Stimulated activated CD8-positive, alpha-beta memory T cell treated with anti-CD3 and anti-CD28 coated beads, Interleukin-4, amount 100 ng/mL, for 1 hour (primary cell): ENCODE results near the gene AEBP1.

Experiments
- DNase-seq, 2 donors: peaks; one replicate each; pipeline ENCODE4 v3.0.0-alpha.2; 2020; ENCODE audit warnings: low read depth in 2 of 2, low spot score in 1 of 2

The AEBP1 gene

DNA sequence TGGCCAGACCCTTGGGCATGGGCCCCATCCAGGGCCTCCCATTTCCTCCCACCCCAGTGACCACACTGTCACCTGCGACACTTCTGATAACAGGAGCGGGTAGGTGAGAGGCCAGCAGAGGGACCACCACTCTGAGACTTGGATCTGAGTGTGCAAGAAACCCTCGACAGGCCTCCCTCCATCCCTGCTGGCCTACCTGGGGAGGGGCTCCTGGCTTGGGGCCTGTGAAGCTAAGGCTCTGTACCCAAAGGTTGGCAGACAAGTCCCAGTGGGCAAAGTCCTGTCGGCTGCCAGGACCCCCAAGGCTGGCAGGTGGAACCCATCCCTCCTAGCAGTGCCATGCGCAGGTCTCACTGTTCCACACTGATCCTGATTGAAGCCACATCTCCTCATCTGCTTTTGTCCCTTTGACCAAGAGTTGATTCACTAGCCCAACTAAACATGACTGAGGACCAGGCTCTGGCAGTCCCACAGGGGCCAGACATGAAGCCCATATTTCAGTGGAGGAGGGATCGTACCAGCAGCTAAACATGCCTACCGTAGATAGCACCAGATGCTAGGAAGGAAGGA, 37.6 kb upstream of the AEBP1 start:
- no peak for DNase-seq

GRCh38 chr7:44067064-44067951, 36.8 kb upstream of the AEBP1 start:
- DNase-seq = no peak

DNA sequence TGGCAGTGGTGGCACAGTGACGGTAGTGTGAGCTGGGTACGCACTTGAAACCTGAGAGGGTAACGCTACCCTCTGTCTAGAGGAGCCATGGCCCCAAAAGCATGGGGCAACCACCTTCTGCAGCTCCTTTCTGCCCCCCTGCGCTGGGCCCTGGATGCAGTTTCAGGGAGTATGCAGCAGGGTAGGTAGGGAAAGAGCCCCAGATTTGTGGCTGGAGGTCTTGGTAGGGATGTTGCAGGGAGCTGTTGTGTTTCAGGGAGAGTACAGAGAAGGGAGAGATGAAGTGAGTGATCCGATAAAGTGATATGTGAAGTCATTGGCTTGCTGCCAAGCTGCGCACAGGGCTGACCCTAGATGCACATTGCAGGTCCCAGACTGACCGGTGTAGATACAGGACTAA, 36.1 kb upstream of the AEBP1 start:
- DNase-seq = no peak

- no peak for DNase-seq
These were observed 32.3 kb upstream of the AEBP1 start for GRCh38 chr7:44071726-44072363.

- no peak for DNase-seq
These were observed 31.5 kb upstream of the AEBP1 start for GRCh38 chr7:44072364-44073231.

GRCh38 chr7:44073664-44074348, 30.3 kb upstream of the AEBP1 start:
- peak; percentile 24 to 41 for DNase-seq

DNA sequence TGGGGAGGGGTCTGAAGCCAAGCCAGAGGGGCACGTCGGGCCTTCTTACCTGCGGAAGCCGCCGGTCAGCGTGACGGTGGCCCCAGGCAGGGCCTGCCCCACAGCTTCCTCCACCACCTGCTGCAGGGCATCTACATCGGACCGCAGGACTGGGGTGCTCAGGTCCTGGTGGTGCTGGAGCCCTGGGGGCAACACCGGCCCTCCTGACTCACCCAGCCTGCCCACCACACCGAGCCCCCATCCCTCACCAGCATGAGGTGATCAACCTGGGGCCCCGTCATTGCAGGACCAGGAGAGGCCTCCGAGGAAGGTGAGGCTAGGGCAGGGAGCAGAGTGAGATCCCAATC, 29.8 kb upstream of the AEBP1 start:
- DNase-seq = no peak

GRCh38 chr7:44075296-44076075, 28.7 kb upstream of the AEBP1 start:
- no peak for DNase-seq

- DNase-seq = no peak
These were observed 27.8 kb upstream of the AEBP1 start for GRCh38 chr7:44076101-44076895.

GRCh38 chr7:44077061-44077460, 27.1 kb upstream of the AEBP1 start:
- DNase-seq = no peak

DNA sequence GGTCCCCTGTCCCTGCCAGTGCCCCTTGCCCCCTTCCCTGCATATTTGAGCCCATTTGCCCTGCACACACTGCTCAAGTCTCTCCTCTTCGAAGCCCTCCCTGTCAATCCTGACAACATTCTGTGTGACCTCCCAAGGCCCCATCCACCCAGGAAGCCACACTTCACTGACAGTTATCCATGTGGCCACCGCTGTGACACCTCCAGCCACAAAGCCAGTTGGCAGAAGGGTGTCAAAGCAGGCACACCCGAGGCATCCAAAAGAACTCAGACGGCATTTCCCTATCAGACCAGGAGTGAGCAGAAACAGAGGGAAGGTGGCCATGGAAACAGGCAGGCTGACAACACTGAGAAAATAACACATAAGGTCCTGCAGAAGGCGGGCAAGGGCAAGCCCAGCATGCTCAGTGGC, 26.5 kb upstream of the AEBP1 start:
- no peak for DNase-seq

DNA sequence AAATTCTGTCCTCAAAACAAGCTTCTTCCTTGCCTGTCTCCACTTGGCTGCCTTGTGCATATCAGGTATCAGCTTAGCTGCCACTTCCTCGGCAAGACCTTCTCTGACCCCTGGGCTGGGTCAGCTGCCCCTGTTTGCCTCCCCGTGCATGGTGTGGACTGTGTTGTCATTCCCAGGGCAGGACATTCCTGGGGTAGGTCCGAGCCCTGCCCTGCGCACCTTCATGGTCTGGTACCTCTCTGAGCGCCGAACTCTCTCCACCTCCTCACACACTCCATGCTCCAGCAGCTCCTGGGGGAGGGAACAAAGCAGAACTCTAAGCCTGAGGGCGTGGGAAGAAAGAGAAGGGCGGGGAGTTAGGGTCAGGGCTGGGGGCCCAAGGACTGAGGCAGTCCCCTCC, 25.6 kb upstream of the AEBP1 start:
- no peak for DNase-seq

DNA sequence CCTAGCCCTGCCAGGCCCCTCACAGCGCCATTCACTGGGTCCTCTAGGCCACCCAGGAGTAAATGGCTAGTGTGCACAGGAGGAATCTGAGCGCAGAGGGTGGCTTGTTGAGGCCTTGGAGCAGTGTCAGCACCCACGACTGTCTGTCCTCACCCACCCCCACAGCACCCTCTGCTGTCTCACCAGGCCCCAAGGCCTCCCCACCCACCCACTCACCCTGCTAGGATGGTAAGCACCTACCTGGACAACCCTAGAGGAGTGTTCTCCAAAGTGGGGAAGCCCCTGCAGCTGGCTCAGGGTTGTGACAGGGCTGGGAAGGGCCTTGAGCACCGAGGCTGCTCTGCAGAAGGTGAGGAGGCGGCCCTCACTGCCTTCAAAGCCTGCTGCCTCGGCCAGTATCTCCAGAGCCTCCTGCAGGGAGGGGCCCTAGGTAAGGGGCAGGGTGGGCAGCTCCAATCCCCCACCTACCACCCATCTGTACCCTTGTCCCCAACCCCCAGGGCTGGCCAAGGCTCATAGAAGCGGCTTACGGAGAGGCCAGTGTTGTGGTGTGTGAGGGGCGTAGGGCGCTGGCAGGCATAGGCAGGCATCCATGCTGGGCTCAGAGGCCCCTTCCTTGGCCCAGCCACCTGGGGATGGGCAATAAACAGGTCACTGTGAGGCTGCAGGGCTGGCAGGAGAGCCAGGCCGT, 24.7 kb upstream of the AEBP1 start:
- no peak for DNase-seq

GRCh38 chr7:44080118-44080517, 24.0 kb upstream of the AEBP1 start:
- DNase-seq = no peak

- no peak for DNase-seq
These were observed 23.4 kb upstream of the AEBP1 start for GRCh38 chr7:44080686-44081265.

DNA sequence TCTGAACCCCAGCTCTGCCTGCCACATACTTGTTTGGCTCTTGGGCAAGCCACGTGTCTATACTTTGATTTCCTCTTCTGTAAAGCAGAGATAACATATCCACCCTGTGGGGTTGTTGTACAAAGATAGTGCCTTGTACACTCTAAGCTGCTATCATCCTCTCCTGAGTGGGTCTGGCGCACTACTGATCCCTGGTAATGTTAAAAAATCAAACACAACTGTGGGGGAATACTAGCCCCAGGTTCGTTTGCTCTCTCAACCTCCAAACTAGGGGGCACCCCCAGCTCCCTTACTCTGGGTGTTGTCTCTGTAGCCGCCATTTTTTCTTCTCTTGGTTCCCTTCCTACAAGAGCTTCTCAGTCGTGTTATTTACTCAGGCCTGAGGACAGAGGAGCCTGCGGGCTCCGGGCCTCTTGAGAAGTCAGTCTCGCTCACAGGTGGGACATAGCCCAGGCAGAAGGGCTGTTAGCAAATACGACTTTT, 22.8 kb upstream of the AEBP1 start:
- no peak for DNase-seq

- peak; percentile 91 to 96 for DNase-seq
These were observed 21.5 kb upstream of the AEBP1 start for GRCh38 chr7:44082541-44083207.

DNA sequence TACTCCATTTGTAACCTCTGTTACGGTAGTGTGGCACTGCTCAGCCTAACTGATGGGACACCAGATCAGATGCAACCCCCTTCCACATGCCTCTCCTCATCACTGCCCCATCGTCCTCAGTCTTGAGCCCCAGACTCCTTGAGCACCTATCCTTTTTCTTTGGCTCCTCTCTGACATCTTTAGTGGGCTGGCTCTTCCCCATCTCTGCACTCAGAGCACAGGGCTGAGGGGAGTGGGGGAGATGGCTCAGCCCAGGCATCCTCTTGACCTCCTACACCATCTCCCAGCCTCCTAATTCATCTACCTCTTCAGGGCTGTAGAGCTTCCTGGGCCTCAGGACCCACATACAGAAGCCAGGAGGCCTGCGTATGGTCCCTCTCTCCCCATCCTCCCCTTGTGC, 20.3 kb upstream of the AEBP1 start:
- DNase-seq = no peak
